Measurements from ENCODE around the gene MTERF2.
"Not testable (repeated sequence)": the region's sequence is repeated elsewhere in the genome, so short reads cannot be mapped to it uniquely, and the experiment has no call there.

MTERF2 gene

GRCh38 chr12:106996102-106996501, 9.2 kb upstream of the MTERF2 start:
- FAIRE-seq; DNase-seq (ENCODE audit: extremely low spot score, insufficient read length, low read depth): not testable (repeated sequence)

GRCh38 chr12:106994579-106995220, 7.8 kb upstream of the MTERF2 start:
- FAIRE-seq, result no peak
- no peak for DNase-seq (ENCODE audit: extremely low spot score, insufficient read length, low read depth)

GRCh38 chr12:106987846-106988245, 900 bp upstream of the MTERF2 start:
- FAIRE-seq, result no peak
- DNase-seq (ENCODE audit: extremely low spot score, insufficient read length, low read depth), result no peak

- DNase-seq (ENCODE audit: extremely low spot score, insufficient read length, low read depth) (no peak), FAIRE-seq (no peak)
Measured at GRCh38 chr12:106986135-106986534, 811 bp downstream of the MTERF2 start.

- no peak for DNase-seq (ENCODE audit: extremely low spot score, insufficient read length, low read depth)
- FAIRE-seq, result no peak
Measured at GRCh38 chr12:106985479-106985878, 1.5 kb downstream of the MTERF2 start.

GRCh38 chr12:106984588-106985137, 2.3 kb downstream of the MTERF2 start:
- no peak for DNase-seq (ENCODE audit: extremely low spot score, insufficient read length, low read depth)
- no peak for FAIRE-seq

GRCh38 chr12:106982229-106982628, 4.7 kb downstream of the MTERF2 start:
- DNase-seq (ENCODE audit: extremely low spot score, insufficient read length, low read depth) (no peak), FAIRE-seq (no peak)

- no peak for FAIRE-seq
- no peak for DNase-seq (ENCODE audit: extremely low spot score, insufficient read length, low read depth)
Measured at GRCh38 chr12:106981788-106982187, 5.2 kb downstream of the MTERF2 start.

- FAIRE-seq, result no peak
Measured at GRCh38 chr12:106980944-106981343, 6.0 kb downstream of the MTERF2 start.

GRCh38 chr12:106978035-106978800, 8.7 kb downstream of the MTERF2 start:
- FAIRE-seq, result no peak
- no peak for DNase-seq (ENCODE audit: extremely low spot score, insufficient read length, low read depth)

More at GRCh38 chr12:106980944-106981343, 6.0 kb downstream of the MTERF2 start:
- DNase-seq (ENCODE audit: extremely low spot score, insufficient read length, low read depth), result no peak

- no peak for FAIRE-seq
- DNase-seq (ENCODE audit: extremely low spot score, insufficient read length, low read depth), result no peak
Measured at GRCh38 chr12:106976668-106977067, 10.3 kb downstream of the MTERF2 start.

- no peak for DNase-seq (ENCODE audit: extremely low spot score, insufficient read length, low read depth)
- FAIRE-seq, result no peak
Measured at GRCh38 chr12:106975993-106976658, 10.8 kb downstream of the MTERF2 start.

- DNase-seq (ENCODE audit: extremely low spot score, insufficient read length, low read depth), result no peak
Measured at GRCh38 chr12:106975098-106975497, 11.8 kb downstream of the MTERF2 start.

GRCh38 chr12:106974511-106974910, 12.4 kb downstream of the MTERF2 start:
- peak; percentile 86 for FAIRE-seq
- peak; percentile 22 for DNase-seq (ENCODE audit: extremely low spot score, insufficient read length, low read depth)

More at GRCh38 chr12:106975098-106975497, 11.8 kb downstream of the MTERF2 start:
- FAIRE-seq, result no peak

- no peak for FAIRE-seq
- DNase-seq (ENCODE audit: extremely low spot score, insufficient read length, low read depth), result no peak
Measured at GRCh38 chr12:106973545-106973944, 13.4 kb downstream of the MTERF2 start.

GRCh38 chr12:106971065-106971464, 15.9 kb downstream of the MTERF2 start:
- FAIRE-seq, result no peak
- no peak for DNase-seq (ENCODE audit: extremely low spot score, insufficient read length, low read depth)

- FAIRE-seq (no peak), DNase-seq (ENCODE audit: extremely low spot score, insufficient read length, low read depth) (no peak)
Measured at GRCh38 chr12:106964526-106964925, 22.4 kb downstream of the MTERF2 start.

GRCh38 chr12:106962286-106962685, 24.7 kb downstream of the MTERF2 start:
- DNase-seq (ENCODE audit: extremely low spot score, insufficient read length, low read depth), result no peak
- no peak for FAIRE-seq

GRCh38 chr12:106960443-106960842, 26.5 kb downstream of the MTERF2 start:
- no peak for FAIRE-seq

GRCh38 chr12:106957583-106957982, 29.4 kb downstream of the MTERF2 start:
- DNase-seq (ENCODE audit: extremely low spot score, insufficient read length, low read depth), result no peak
- no peak for FAIRE-seq

More at GRCh38 chr12:106960443-106960842, 26.5 kb downstream of the MTERF2 start:
- DNase-seq (ENCODE audit: extremely low spot score, insufficient read length, low read depth), result no peak

All from GM18507 (cell line).